Measurements from ENCODE around the gene ABCC3. TPM values are rescaled to one million over a fixed set of nuclear protein-coding genes. Genes with fewer than 3 reads are reported as not detected.

The ABCC3 gene
- total RNA-seq, 2 donors from 2014 or later, result 1.4 to 4.5 TPM

GRCh38 chr17:50728881-50729765 lies 94.4 kb downstream of the ABCC3 start:
- H3K27me3 ChIP-seq, result no peaks in the 10 kb centered on the region

GRCh38 chr17:50731575-50732460 lies 97.1 kb downstream of the ABCC3 start:
- TF ChIP-seq, protein P1, sequence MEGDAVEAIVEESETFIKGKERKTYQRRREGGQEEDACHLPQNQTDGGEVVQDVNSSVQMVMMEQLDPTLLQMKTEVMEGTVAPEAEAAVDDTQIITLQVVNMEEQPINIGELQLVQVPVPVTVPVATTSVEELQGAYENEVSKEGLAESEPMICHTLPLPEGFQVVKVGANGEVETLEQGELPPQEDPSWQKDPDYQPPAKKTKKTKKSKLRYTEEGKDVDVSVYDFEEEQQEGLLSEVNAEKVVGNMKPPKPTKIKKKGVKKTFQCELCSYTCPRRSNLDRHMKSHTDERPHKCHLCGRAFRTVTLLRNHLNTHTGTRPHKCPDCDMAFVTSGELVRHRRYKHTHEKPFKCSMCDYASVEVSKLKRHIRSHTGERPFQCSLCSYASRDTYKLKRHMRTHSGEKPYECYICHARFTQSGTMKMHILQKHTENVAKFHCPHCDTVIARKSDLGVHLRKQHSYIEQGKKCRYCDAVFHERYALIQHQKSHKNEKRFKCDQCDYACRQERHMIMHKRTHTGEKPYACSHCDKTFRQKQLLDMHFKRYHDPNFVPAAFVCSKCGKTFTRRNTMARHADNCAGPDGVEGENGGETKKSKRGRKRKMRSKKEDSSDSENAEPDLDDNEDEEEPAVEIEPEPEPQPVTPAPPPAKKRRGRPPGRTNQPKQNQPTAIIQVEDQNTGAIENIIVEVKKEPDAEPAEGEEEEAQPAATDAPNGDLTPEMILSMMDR (IDR thresholded peaks at IDR 0.05), result no peak
- no peaks in the 10 kb centered on the region for H3K36me3 ChIP-seq
- no peak overlapping the region for H3K4me3 ChIP-seq
- DNase-seq (ENCODE audit: low spot score), result no peak
- no peak overlapping the region for H3K27ac ChIP-seq
- no peaks in the 10 kb centered on the region for H3K9me3 ChIP-seq
- peaks cover 0 to 55% of the 10 kb centered on the region in 2 donors for H3K4me1 ChIP-seq
- no peaks in the 10 kb centered on the region for H3K27me3 ChIP-seq

More at GRCh38 chr17:50728881-50729765, 94.4 kb downstream of the ABCC3 start:
- no peak overlapping the region for H3K4me3 ChIP-seq
- no peak for DNase-seq (ENCODE audit: low spot score)
- peaks cover 0 to 71% of the 10 kb centered on the region in 2 donors for H3K4me1 ChIP-seq
- no peaks in the 10 kb centered on the region for H3K36me3 ChIP-seq
- TF ChIP-seq, protein P1 (IDR thresholded peaks at IDR 0.05), result no peak
- no peak overlapping the region for H3K27ac ChIP-seq
- no peaks in the 10 kb centered on the region for H3K9me3 ChIP-seq

- H3K36me3 ChIP-seq, result peaks cover 17% of the 10 kb centered on the region
- H3K4me1 ChIP-seq, result peaks cover 0 to 37% of the 10 kb centered on the region in 2 donors
- TF ChIP-seq, protein P1 (IDR thresholded peaks at IDR 0.05), result no peak
- H3K27me3 ChIP-seq, result no peaks in the 10 kb centered on the region
- DNase-seq (ENCODE audit: low spot score), result no peak
- H3K9me3 ChIP-seq, result no peaks in the 10 kb centered on the region
- no peak overlapping the region for H3K27ac ChIP-seq
- no peak overlapping the region for H3K4me3 ChIP-seq
Measured at GRCh38 chr17:50735287-50735686, 100.6 kb downstream of the ABCC3 start.

- no peaks in the 10 kb centered on the region for H3K9me3 ChIP-seq
- H3K27me3 ChIP-seq, result no peaks in the 10 kb centered on the region
- peaks cover 36% of the 10 kb centered on the region for H3K36me3 ChIP-seq
- H3K4me1 ChIP-seq, result peaks cover 0 to 18% of the 10 kb centered on the region in 2 donors
- no peak overlapping the region for H3K4me3 ChIP-seq
- TF ChIP-seq, protein P1 (IDR thresholded peaks at IDR 0.05), result no peak
- no peak overlapping the region for H3K27ac ChIP-seq
- no peak for DNase-seq (ENCODE audit: low spot score)
Measured at GRCh38 chr17:50737118-50737698, 102.5 kb downstream of the ABCC3 start.

GRCh38 chr17:50739098-50739497 lies 104.4 kb downstream of the ABCC3 start:
- H3K27me3 ChIP-seq, result no peaks in the 10 kb centered on the region
- H3K4me1 ChIP-seq, result peaks cover 0 to 15% of the 10 kb centered on the region in 2 donors
- no peak overlapping the region for H3K27ac ChIP-seq
- H3K4me3 ChIP-seq, result no peak overlapping the region
- H3K36me3 ChIP-seq, result peaks cover 55% of the 10 kb centered on the region
- TF ChIP-seq, protein P1 (IDR thresholded peaks at IDR 0.05), result no peak
- no peak for DNase-seq (ENCODE audit: low spot score)
- no peaks in the 10 kb centered on the region for H3K9me3 ChIP-seq

Other genes with a start within 250 kb of the ABCC3 start
- gene LRRC59, start 237.4 kb upstream of the ABCC3 start, total RNA-seq, result 10 to 100 TPM; 31.7 to 50.6 TPM
- 10 to 100 TPM; 22.2 to 42.6 TPM for gene ACSF2, start 208.7 kb upstream of the ABCC3 start, total RNA-seq
- under 1 TPM in 1 of 2 donors, not detected in 1; 0.70 TPM for gene CHAD, start 166.0 kb upstream of the ABCC3 start, total RNA-seq
- 10 to 100 TPM; 19.1 to 19.3 TPM for gene RSAD1, start 156.0 kb upstream of the ABCC3 start, total RNA-seq
- under 1 TPM; 0.16 to 0.19 TPM for gene MYCBPAP, start 126.4 kb upstream of the ABCC3 start, total RNA-seq
- gene EPN3, start 102.1 kb upstream of the ABCC3 start, total RNA-seq, result 10 to 100 TPM in 1 of 2 donors, 1 to 10 TPM in 1; 4.5 to 13.3 TPM
- gene SPATA20, start 87.7 kb upstream of the ABCC3 start, total RNA-seq, result 10 to 100 TPM; 42.8 to 59.3 TPM
- 1 to 10 TPM; 4.3 to 6.2 TPM for gene CACNA1G, start 74.2 kb upstream of the ABCC3 start, total RNA-seq
- 10 to 100 TPM; 30.5 to 33.8 TPM for gene ANKRD40, start 73.0 kb downstream of the ABCC3 start, total RNA-seq
- 10 to 100 TPM; 19.6 to 31.3 TPM for gene LUC7L3, start 84.7 kb downstream of the ABCC3 start, total RNA-seq
- gene ANKRD40CL, start 132.6 kb downstream of the ABCC3 start, total RNA-seq, result not detected
- gene WFIKKN2, start 200.7 kb downstream of the ABCC3 start, total RNA-seq, result under 1 TPM; 0.26 to 0.31 TPM
- gene TOB1, start 231.5 kb downstream of the ABCC3 start, total RNA-seq, result 10 to 100 TPM; 29.0 to 31.0 TPM